Gastrocnemius medialis (tissue), 4 donors: ENCODE results near the gene CDK17.

Source experiments
- POLR2A ChIP-seq, 2 donors: fragments of 450-650 bp; IDR thresholded peaks; one replicate each; pipeline ENCODE4 v1.6.1; 2017; ENCODE audit warnings: antibody characterized with exemption in 2 of 2, mild to moderate bottlenecking in 2 of 2, moderate library complexity in 2 of 2
- TF ChIP-seq, protein P1 (sequence below), 5 experiments: fragments of 450-650 bp in 3 of 5; fragments of 200-600 bp in 2 of 5; sonication (generic) in 2 of 5; IDR thresholded peaks in 4 of 5; conservative IDR thresholded peaks in 1 of 5; 1 replicate in 4 of 5; 2 replicates in 1 of 5; pipeline ENCODE4 v1.5.1; 2016 to 2019; ENCODE audit warnings: antibody characterized with exemption in 5 of 5, mild to moderate bottlenecking in 3 of 5, moderate library complexity in 3 of 5

DNA sequence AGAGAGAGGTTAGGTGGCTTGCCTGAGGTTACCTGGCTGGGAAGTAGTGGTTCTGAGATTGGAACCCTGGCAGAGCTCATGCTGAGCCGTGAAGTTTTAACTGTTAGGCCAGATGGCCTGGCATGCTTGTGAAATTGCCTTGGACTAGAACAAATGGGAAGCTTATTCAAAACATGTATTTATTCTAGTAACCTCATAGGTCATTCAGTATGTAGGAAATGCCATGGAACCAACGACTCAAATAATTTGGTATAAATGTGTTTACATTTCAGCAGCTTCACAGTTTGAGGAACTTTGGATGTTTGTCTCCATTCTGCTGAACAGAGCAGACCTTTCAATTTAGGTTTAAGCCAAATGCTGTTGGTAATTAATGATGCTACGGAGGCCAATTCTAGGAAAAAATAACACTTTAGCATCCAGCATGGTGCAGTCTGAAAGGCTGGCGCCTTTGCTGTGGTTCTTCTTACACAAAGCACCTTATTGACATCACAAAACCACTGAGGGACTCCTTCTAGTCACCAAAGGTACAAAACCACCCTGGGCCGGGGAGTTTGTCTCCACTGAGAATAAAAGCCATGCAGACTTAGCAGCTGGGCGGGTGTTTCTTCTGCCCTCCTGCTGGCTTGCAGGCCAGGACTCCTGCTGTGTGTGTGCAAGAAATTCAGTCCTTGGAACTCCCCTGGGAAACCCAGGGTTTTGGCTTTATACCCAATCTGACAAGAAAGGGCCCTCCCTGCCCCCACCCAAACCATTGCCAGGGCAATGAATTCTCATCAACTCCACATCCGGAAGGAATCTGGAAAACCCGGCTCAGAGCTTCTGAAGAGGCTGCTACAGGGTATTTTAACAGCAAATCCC is 141.9 kb downstream of the CDK17 start:
- TF ChIP-seq POLR2A (IDR thresholded peaks at IDR 0.05), result no peak
- TF ChIP-seq, protein P1, sequence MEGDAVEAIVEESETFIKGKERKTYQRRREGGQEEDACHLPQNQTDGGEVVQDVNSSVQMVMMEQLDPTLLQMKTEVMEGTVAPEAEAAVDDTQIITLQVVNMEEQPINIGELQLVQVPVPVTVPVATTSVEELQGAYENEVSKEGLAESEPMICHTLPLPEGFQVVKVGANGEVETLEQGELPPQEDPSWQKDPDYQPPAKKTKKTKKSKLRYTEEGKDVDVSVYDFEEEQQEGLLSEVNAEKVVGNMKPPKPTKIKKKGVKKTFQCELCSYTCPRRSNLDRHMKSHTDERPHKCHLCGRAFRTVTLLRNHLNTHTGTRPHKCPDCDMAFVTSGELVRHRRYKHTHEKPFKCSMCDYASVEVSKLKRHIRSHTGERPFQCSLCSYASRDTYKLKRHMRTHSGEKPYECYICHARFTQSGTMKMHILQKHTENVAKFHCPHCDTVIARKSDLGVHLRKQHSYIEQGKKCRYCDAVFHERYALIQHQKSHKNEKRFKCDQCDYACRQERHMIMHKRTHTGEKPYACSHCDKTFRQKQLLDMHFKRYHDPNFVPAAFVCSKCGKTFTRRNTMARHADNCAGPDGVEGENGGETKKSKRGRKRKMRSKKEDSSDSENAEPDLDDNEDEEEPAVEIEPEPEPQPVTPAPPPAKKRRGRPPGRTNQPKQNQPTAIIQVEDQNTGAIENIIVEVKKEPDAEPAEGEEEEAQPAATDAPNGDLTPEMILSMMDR (IDR thresholded peaks at IDR 0.05 in 4 of 5, conservative IDR thresholded peaks at IDR 0.05 in 1 of 5), result no peak
